Measurements from ENCODE around the gene SHB.

The SHB gene

DNA sequence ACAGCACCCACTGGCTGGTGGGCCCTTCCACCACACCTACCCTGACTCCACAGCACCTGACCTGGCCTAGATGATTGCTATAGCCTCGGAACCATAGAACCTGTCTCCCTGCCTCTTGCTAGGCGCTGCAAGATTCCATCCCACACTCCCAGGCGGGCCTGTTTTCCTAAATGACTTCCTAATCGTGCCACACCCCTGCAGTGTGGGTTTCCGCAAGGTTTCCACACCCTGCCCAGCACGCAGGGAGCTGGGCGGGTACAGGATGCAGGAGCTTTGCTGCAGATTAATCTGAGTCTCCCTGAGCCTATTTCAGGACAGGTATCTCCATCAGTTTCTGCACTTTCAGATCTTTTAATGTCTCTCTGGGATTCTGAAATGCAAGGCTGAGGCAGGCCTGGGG is 62.9 kb downstream of the SHB start:
- no peaks in the 10 kb centered on the region for H3K9me3 Mint-ChIP-seq (ENCODE audit: low read depth)
- no peak overlapping the region for H3K27ac Mint-ChIP-seq
- H3K4me1 Mint-ChIP-seq (ENCODE audit: low read depth) = peaks cover 23% of the 10 kb centered on the region
- H3K4me3 Mint-ChIP-seq = no peak overlapping the region
- no peaks in the 10 kb centered on the region for H3K36me3 Mint-ChIP-seq
- H3K27me3 Mint-ChIP-seq = no peaks in the 10 kb centered on the region

DNA sequence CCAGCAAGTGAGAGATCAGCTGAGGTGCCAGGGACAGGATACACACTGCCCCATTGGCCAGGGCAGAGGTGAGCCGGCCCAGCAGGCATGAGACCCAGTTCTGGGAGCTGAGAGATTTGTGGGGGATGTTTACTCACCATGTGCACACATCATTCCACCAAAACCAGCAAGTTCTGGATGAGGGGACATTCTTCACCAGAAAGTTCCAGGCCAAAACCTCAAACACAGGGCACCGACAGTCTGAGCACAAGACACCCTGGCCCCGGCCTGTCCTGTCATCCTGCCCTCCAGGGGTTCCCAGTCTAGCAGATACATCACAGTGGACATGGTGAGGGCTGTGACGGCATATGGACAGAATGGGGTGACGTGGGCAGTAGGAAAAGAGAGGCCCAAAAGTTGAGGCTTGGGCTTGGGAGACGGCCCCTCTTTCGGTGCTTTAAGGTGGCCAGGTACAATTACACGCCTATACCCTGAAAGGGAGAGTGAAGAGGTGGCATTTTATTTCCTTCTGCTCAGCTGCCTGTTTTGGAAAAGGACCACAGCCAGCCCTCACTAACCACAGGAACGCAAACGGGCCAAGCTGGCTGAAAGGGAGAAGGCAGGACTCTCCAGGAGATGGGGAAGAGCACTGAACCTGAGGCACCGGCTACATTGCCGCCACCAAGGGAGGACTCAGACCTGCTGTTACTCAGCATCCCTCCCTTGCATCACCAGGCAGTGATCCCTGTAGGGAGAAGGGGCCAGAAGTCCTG is 64.0 kb downstream of the SHB start:
- H3K27ac Mint-ChIP-seq = no peak overlapping the region
- H3K4me3 Mint-ChIP-seq = no peak overlapping the region
- H3K4me1 Mint-ChIP-seq (ENCODE audit: low read depth) = peaks cover 23% of the 10 kb centered on the region
- no peaks in the 10 kb centered on the region for H3K36me3 Mint-ChIP-seq
- no peaks in the 10 kb centered on the region for H3K27me3 Mint-ChIP-seq
- no peaks in the 10 kb centered on the region for H3K9me3 Mint-ChIP-seq (ENCODE audit: low read depth)

DNA sequence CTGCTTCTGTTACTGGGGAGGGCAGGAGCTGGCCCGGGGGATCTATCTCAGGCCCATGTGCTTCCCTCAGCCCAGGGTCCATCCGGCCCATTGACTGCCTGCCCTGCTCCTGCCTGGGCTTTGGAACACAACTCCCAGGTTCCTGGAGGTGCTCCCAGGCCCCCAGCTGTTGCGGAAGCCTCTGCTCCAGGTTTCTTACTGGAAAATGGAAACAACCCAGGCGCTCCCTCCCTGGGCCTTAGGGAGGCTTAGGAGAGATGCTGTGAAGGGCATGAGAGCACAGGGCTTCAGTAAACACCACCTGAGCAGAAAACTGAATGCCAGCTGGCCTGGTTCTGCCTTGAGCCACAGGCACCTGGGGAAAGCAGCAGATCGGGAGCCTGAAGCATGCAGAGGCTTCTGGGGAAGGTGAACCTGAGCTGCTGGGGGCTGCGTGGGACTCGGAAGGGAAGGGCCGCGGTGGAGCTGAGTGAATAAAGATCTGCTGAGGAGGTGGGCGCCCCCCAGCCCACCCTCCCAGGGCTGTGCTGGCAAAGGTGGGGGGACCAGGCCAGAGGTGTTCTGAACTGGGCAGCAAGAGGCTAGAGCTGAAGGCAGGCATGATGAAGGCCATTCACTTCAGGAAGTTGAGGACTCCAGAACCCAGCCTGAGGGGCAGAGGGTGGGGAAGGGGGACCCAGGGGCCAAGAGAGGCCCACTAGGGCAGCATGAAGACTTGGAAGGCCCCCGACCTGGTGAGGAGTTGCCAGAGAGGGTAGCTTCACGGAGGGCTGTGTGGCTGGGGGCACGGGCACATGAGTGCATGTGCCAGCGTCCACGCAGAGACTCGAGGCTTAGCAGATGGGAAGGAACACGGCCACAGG is 64.8 kb downstream of the SHB start:
- no peak overlapping the region for H3K4me3 Mint-ChIP-seq
- peak overlapping the region; percentile 10 for H3K27ac Mint-ChIP-seq
- H3K27me3 Mint-ChIP-seq = no peaks in the 10 kb centered on the region
- peaks cover 23% of the 10 kb centered on the region for H3K4me1 Mint-ChIP-seq (ENCODE audit: low read depth)
- H3K36me3 Mint-ChIP-seq = no peaks in the 10 kb centered on the region
- H3K9me3 Mint-ChIP-seq (ENCODE audit: low read depth) = no peaks in the 10 kb centered on the region

DNA sequence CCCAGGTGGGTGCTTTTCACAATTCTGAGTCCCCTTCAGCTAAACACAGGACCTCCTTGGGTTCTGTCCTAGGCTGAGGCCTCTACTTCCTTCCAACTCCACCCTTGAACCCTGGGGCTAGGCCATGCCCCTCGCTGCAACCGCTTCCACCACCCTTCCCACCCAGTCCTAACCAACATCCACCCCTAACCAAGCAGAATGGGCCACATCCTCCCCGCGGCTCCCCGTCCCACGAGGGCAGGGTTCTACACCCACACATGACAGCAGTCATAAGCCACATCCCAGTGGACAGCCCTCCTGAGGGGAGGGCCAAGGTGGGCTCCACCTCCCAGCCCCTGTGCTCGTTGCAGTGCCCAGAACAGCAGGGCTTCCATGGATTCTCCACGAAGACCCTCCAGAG is 65.8 kb downstream of the SHB start:
- H3K27ac Mint-ChIP-seq = no peak overlapping the region
- no peaks in the 10 kb centered on the region for H3K27me3 Mint-ChIP-seq
- no peak overlapping the region for H3K4me3 Mint-ChIP-seq
- H3K4me1 Mint-ChIP-seq (ENCODE audit: low read depth) = peaks cover 16% of the 10 kb centered on the region
- no peaks in the 10 kb centered on the region for H3K9me3 Mint-ChIP-seq (ENCODE audit: low read depth)
- no peaks in the 10 kb centered on the region for H3K36me3 Mint-ChIP-seq

DNA sequence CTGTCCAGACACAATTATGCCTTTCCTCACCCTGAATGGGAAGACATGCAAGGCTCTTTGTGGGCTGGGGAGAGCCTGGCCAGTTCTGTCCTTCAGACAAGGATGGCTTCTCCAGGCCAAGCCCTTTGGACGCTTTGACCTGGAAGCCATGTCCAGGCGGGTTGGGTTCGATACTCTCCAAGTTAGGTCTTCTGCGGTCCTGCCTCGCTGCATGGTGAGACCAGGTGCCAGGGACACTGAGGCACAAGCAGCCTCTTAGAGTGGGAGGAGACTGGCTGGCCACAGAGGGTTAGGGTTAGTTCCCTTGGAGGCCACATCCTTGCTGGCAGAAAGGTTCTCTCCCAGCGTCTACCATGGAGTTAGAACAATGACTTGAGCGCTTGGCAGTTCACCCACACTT is 67.6 kb downstream of the SHB start:
- no peaks in the 10 kb centered on the region for H3K9me3 Mint-ChIP-seq (ENCODE audit: low read depth)
- peaks cover 5% of the 10 kb centered on the region for H3K4me1 Mint-ChIP-seq (ENCODE audit: low read depth)
- no peaks in the 10 kb centered on the region for H3K36me3 Mint-ChIP-seq
- no peak overlapping the region for H3K4me3 Mint-ChIP-seq
- no peaks in the 10 kb centered on the region for H3K27me3 Mint-ChIP-seq
- H3K27ac Mint-ChIP-seq = no peak overlapping the region

DNA sequence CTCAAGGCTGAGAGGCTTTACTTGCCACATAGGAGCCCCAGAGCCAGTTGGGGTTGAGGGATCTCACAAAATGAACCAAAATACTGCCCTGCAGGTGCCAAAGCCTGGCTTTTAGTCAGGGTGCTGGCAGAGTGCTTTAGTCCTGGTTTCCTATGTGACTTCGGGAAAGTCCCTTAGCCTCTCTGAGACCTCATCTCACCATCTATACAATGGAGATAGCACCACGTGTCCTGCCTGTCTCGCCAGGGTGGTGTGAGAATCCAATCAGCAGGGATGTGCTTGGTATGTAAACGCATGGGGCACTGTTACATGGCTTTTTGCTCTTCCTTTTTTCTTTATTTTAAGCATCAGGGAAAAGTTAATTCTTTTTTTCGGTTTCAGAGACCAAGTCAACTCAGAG is 68.3 kb downstream of the SHB start:
- peaks cover 5% of the 10 kb centered on the region for H3K4me1 Mint-ChIP-seq (ENCODE audit: low read depth)
- no peak overlapping the region for H3K27ac Mint-ChIP-seq
- H3K4me3 Mint-ChIP-seq = no peak overlapping the region
- no peaks in the 10 kb centered on the region for H3K27me3 Mint-ChIP-seq
- H3K9me3 Mint-ChIP-seq (ENCODE audit: low read depth) = no peaks in the 10 kb centered on the region
- no peaks in the 10 kb centered on the region for H3K36me3 Mint-ChIP-seq

DNA sequence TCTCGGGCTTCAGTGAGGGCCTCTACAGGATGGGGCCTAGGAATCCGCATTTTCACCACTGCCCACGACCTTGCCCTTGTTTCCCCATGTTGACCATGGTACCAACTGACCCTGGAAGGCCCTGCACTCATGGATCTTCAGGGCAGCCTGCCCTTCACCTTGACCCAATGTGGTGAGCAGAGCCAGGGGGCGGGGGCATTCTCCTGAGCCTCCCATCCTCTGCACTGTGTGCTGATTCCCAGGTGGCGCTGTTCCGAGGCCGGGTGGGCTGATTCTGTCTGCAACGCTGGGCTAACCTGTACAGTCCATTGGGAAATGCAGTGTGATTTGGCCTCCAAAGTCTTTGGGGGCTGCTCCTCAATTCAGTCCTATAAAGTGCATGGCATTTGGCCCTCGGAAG is 68.7 kb downstream of the SHB start:
- Mint-ChIP-seq H3K27me3 (no peaks in the 10 kb centered on the region), H3K36me3 (no peaks in the 10 kb centered on the region), H3K9me3 (ENCODE audit: low read depth) (no peaks in the 10 kb centered on the region), H3K4me3 (no peak overlapping the region), H3K4me1 (ENCODE audit: low read depth) (peaks cover 5% of the 10 kb centered on the region), H3K27ac (no peak overlapping the region)

DNA sequence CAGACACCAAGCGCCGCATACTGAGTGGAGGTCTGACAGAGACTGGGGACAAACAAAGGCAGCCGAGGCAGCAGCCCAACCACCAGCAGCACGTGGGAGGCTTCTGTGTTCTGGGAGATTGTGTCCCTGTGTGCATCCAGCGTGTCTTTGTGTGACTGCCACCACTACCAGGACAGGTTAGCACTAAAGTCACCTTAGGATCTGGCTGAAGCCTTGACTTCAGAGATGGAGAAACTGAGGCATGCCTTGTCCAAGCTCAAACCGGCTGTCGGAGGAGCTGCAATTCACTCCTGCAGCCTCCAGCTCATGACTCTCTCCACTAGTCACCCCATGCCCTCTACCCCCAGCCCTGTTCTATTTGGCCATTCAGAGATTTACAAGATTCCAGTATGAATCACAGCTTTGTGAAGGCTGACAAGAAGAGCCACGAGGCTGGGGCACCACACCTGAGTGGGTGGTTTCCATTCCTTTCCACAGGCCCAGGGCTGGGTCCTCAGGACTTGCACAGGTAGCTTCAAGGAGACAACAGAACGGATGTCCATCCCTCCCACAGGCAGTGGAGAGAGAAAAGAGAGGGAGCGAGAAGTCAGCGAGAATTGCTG is 69.3 kb downstream of the SHB start:
- Mint-ChIP-seq H3K4me3 (no peak overlapping the region), H3K4me1 (ENCODE audit: low read depth) (peaks cover 9% of the 10 kb centered on the region)

DNA sequence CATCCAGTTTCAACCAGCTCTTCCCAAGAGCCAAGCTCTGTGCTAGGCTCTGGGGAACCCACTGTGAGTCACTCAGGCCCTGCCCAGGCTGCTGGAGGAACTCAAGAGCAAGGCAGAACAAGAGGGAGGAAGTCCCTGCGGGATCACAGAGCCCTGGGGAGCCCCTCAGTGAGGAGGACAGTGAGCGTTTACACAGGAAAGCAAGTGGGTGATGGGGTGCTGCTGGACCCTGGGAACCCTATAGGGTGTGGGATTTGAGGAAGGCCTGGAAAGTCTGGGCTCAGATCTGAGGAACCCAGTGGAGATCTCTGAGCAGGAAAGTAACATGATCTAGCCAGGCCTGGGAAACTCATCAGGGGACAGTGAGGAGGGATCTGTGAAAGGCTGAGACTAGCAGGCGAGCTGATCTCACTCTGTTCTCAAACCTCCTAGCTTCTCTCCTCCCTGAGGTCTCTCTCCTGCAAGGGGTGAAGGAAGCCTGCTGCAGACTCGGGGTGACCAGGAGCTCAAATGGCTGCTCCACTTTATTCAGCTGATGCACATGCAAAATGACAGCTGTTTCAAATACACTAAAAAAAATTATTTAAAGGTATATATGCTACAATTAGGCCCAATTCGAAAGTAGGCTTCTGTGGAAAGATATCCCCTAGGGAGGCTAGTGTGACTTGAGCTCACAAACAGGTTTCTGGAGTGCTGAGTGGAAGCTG is 70.0 kb downstream of the SHB start:
- Mint-ChIP-seq H3K27me3 (no peaks in the 10 kb centered on the region), H3K4me1 (ENCODE audit: low read depth) (peaks cover 14% of the 10 kb centered on the region), H3K4me3 (no peak overlapping the region), H3K9me3 (ENCODE audit: low read depth) (no peaks in the 10 kb centered on the region), H3K36me3 (no peaks in the 10 kb centered on the region), H3K27ac (no peak overlapping the region)

More for the DNA sequence above, 69.3 kb downstream of the SHB start:
- Mint-ChIP-seq H3K36me3 (no peaks in the 10 kb centered on the region), H3K9me3 (ENCODE audit: low read depth) (no peaks in the 10 kb centered on the region), H3K27me3 (no peaks in the 10 kb centered on the region), H3K27ac (no peak overlapping the region)

DNA sequence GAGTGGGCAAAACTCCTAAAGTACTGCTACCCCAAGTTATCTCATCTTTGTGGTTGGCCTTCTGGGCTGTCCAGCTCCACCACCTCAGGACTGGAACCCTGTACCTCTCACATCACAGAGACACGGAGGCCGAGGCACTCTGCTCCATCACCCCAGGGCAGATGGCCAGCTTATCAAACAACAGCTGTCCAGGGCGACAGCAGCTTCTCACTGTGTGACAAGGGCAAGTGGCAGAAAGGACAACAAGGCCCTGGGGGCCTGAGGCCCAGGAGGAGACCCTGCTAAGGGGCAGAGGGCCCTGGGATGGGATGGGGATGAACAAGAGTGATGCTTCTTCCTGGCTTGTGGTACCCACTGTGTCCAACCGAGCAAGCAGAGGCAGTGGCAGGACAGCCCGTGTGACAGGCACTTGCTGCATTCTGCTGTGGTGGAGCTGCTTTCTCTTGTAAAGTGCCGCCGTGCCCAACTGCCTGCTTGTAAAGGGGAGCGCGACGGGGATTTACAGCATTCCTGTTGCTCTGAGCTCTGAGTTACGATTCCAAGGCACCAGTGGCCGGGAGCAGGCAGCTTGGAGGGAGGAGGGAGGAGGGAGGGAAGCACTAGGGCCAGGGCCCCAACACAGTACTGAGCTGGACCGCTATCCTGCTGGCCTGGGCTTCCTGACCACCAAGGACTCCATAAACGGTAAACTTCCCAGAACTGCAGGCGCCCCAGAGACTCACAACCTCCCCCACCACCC is 71.2 kb downstream of the SHB start:
- Mint-ChIP-seq H3K4me3 (no peak overlapping the region), H3K4me1 (ENCODE audit: low read depth) (peaks cover 13% of the 10 kb centered on the region), H3K27ac (no peak overlapping the region), H3K27me3 (no peaks in the 10 kb centered on the region), H3K36me3 (no peaks in the 10 kb centered on the region), H3K9me3 (ENCODE audit: low read depth) (no peaks in the 10 kb centered on the region)

DNA sequence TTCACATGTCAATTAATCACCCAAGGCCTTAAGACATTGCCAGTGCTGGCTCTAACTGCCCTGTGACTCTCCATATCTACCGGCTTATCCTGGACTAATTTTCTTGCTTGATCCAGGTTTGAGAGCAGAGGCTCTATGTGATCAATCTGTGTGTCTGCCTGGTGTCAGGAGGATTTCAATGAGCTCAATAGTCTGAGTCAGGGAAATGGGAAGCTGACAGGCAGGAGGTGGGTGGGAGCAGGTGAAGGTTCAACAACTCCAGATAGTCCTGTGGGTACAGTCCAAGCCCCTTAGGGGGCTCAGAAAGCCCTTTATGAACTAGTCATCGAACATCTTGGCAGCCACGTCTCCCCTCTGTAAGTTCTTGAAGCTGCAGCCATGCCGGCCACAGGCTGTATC is 72.2 kb downstream of the SHB start:
- no peaks in the 10 kb centered on the region for H3K27me3 Mint-ChIP-seq
- H3K27ac Mint-ChIP-seq = no peak overlapping the region
- H3K4me1 Mint-ChIP-seq (ENCODE audit: low read depth) = peaks cover 14% of the 10 kb centered on the region
- H3K36me3 Mint-ChIP-seq = no peaks in the 10 kb centered on the region
- no peak overlapping the region for H3K4me3 Mint-ChIP-seq
- H3K9me3 Mint-ChIP-seq (ENCODE audit: low read depth) = no peaks in the 10 kb centered on the region

DNA sequence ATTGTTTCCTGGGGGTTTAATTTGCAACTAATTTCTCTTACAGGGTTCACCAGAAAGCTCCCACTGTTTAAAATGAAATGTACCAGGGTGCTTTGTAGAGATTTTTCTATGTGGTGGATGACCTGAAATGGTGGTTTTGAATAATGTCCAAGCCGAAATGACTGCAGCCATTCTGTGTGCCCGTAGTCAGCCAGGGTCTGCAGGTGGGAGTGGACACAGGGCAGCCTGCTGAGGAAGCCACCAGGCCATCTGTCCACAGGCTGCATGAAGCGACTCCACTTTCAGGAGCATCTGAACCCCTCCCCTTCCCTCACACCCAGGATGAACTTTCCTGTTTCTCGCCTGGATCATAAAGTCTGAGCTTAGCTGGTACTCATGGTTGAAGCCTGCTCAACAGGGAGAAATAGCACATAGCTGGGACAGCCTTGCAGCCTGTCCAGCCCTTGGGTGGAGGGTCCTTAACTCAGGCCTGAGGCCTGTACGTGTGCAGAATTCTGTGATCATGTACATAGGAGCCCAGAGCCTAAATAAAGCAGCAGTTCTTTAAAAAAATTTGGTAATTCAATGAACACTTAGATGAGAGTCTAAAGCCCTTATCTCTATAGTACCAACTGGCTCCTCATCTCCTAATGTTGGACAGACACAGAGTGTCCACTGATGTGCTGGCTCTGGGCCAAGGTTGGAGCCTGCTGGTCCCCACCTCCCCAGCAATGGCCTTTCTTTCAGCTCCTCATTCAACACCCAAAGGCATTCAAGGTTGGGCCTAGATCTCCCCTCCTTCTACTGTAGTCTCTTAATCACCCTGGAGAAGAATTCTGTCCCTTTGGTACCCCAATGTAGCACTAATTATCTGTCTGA is 72.8 kb downstream of the SHB start:
- H3K9me3 Mint-ChIP-seq (ENCODE audit: low read depth) = no peaks in the 10 kb centered on the region
- H3K4me1 Mint-ChIP-seq (ENCODE audit: low read depth) = peaks cover 14% of the 10 kb centered on the region
- H3K36me3 Mint-ChIP-seq = no peaks in the 10 kb centered on the region
- H3K27ac Mint-ChIP-seq = no peak overlapping the region
- no peaks in the 10 kb centered on the region for H3K27me3 Mint-ChIP-seq
- H3K4me3 Mint-ChIP-seq = no peak overlapping the region

DNA sequence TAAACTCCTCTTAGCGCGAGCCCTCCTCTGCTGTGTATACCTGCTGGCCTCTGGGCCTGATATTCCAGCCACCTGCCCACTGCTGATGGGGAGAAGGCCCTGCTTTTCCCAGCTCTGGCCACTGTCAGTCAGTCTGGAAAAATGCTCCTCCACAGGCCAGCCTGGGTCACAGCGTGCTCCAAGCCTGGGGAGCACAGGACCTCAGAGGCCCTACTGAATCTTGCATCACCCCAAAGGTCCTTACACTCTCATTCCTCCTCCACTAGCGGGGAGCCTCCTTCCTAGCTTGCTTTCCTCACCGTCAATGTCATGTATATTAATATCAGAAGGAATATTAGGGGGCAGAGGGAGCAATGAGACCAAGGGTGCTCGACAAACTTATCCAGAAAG is 73.7 kb downstream of the SHB start:
- Mint-ChIP-seq H3K4me3 (no peak overlapping the region), H3K27ac (no peak overlapping the region), H3K36me3 (no peaks in the 10 kb centered on the region), H3K4me1 (ENCODE audit: low read depth) (peaks cover 14% of the 10 kb centered on the region), H3K27me3 (no peaks in the 10 kb centered on the region), H3K9me3 (ENCODE audit: low read depth) (no peaks in the 10 kb centered on the region)
